Colon (tissue), 2 donors: Measurements from ENCODE around the gene TTBK1.

Experiments used
- FAIRE-seq: peaks from 2 replicates; lab custom pipeline; 2012; peaks lifted over from hg19 to GRCh38; lab: Jason Lieb, UNC
- donor health status: control.
- donor health status: control.

The TTBK1 gene

GRCh38 chr6:43304882-43305281, 61.6 kb downstream of the TTBK1 start:
- no peak for FAIRE-seq

- FAIRE-seq = no peak
Measured at GRCh38 chr6:43306086-43306485, 62.8 kb downstream of the TTBK1 start.

- FAIRE-seq = no peak
Measured at GRCh38 chr6:43307451-43308100, 64.3 kb downstream of the TTBK1 start.

- FAIRE-seq = no peak
Measured at GRCh38 chr6:43308101-43308989, 65.1 kb downstream of the TTBK1 start, which contains the start of gene CRIP3. CRIP3 (minus strand) TSS chr6:43308826; CDS start chr6:43308792, 34 bp downstream.

GRCh38 chr6:43308990-43309477, 65.8 kb downstream of the TTBK1 start:
- no peak for FAIRE-seq

GRCh38 chr6:43310134-43310533, 66.9 kb downstream of the TTBK1 start:
- no peak for FAIRE-seq

GRCh38 chr6:43310624-43311023, 67.3 kb downstream of the TTBK1 start:
- no peak for FAIRE-seq

- FAIRE-seq = no peak
Measured at GRCh38 chr6:43311666-43312065, 68.4 kb downstream of the TTBK1 start.

GRCh38 chr6:43313813-43314212, 70.5 kb downstream of the TTBK1 start:
- no peak for FAIRE-seq

- no peak for FAIRE-seq
Measured at GRCh38 chr6:43318011-43318410, 74.7 kb downstream of the TTBK1 start.

- no peak for FAIRE-seq
Measured at GRCh38 chr6:43325876-43326275, 82.6 kb downstream of the TTBK1 start.

GRCh38 chr6:43328528-43328927, 85.2 kb downstream of the TTBK1 start:
- FAIRE-seq = no peak

- no peak for FAIRE-seq
Measured at GRCh38 chr6:43331470-43331869, 88.2 kb downstream of the TTBK1 start.

- no peak for FAIRE-seq
Measured at GRCh38 chr6:43331891-43332290, 88.6 kb downstream of the TTBK1 start.

- no peak for FAIRE-seq
Measured at GRCh38 chr6:43334466-43335095, 91.3 kb downstream of the TTBK1 start.

GRCh38 chr6:43335469-43335868, 92.2 kb downstream of the TTBK1 start:
- FAIRE-seq = no peak

- FAIRE-seq = no peak
Measured at GRCh38 chr6:43336382-43336781, 93.1 kb downstream of the TTBK1 start.
